ENCODE results near the gene DBP. TPM values are rescaled to one million over a fixed set of nuclear protein-coding genes. Genes with fewer than 3 reads are reported as not detected.

The DBP gene
- total and polyA plus RNA-seq, 11 donors, result 1.4 to 34.2 (median 11.6) TPM

GRCh38 chr19:48664476-48664875 is 27.3 kb upstream of the DBP start:
- no peak overlapping the region for H3K4me3 ChIP-seq
- DNase-seq (no peak), ATAC-seq (no peak)
- no peaks in the 10 kb centered on the region for H3K27me3 ChIP-seq
- no peak overlapping the region for H3K27ac ChIP-seq
- intact Hi-C loops (cut with DNase I), result no loop called here
- peaks cover 0 to 15% (median 7%) of the 10 kb centered on the region in 12 donors for H3K4me1 ChIP-seq
- H3K36me3 ChIP-seq, result no peaks in the 10 kb centered on the region
- TF ChIP-seq POLR2A (IDR thresholded peaks at IDR 0.05), result no peak
- TF ChIP-seq CTCF (IDR thresholded peaks at IDR 0.05), result no peak
- H3K9me3 ChIP-seq, result no peaks in the 10 kb centered on the region
- 85 to 91% (median 88%) methylated on average over 13 to 14 of the region's 14 CpGs for WGBS, 4 donors

GRCh38 chr19:48663667-48664066 is 26.5 kb upstream of the DBP start:
- WGBS, 4 donors, result 91 to 95% (median 92%) methylated on average over 4 of the region's 4 CpGs
- no peak overlapping the region for H3K4me3 ChIP-seq
- peaks cover 0 to 15% (median 7%) of the 10 kb centered on the region in 12 donors for H3K4me1 ChIP-seq
- intact Hi-C loops (cut with DNase I), result no loop called here
- no peaks in the 10 kb centered on the region for H3K36me3 ChIP-seq
- no peak for TF ChIP-seq CTCF (IDR thresholded peaks at IDR 0.05)
- TF ChIP-seq POLR2A (IDR thresholded peaks at IDR 0.05), result no peak
- DNase-seq (no peak), ATAC-seq (no peak)
- H3K9me3 ChIP-seq, result no peaks in the 10 kb centered on the region
- H3K27me3 ChIP-seq, result no peaks in the 10 kb centered on the region
- H3K27ac ChIP-seq, result no peak overlapping the region

GRCh38 chr19:48661711-48662090 is 24.5 kb upstream of the DBP start:
- peaks cover 0 to 15% (median 7%) of the 10 kb centered on the region in 12 donors for H3K4me1 ChIP-seq
- 90 to 95% (median 93%) methylated on average over 43 to 50 of the region's 50 CpGs for WGBS, 4 donors
- no peak for ATAC-seq

More at GRCh38 chr19:48661711-48662090, 24.5 kb upstream of the DBP start:
- H3K9me3 ChIP-seq, result no peaks in the 10 kb centered on the region
- intact Hi-C loops (cut with DNase I), result no loop called here
- no peak for TF ChIP-seq CTCF (IDR thresholded peaks at IDR 0.05)
- no peak for TF ChIP-seq POLR2A (IDR thresholded peaks at IDR 0.05)
- no peak overlapping the region for H3K4me3 ChIP-seq
- no peaks in the 10 kb centered on the region for H3K36me3 ChIP-seq
- H3K27me3 ChIP-seq, result no peaks in the 10 kb centered on the region
- DNase-seq, result no peak
- no peak overlapping the region for H3K27ac ChIP-seq
